K562 (cell line): Measurements from ENCODE around the gene PRIM1. TPM values are rescaled to one million over a fixed set of nuclear protein-coding genes. Genes with fewer than 3 reads are reported as not detected.

Experiments used
- CHD1 ChIP-seq: fragments of 200-600 bp; sonication (generic); IDR thresholded peaks from one replicate; pipeline ENCODE4 v1.6.1; 2012; ENCODE audit warnings: mild to moderate bottlenecking, moderate library complexity, low read length, inconsistent platforms
- E2F5 ChIP-seq: sonication (generic); formaldehyde crosslinking; IDR thresholded peaks from 2 replicates; pipeline ENCODE4 v1.8.0; 2022; ENCODE audit warnings: mild to moderate bottlenecking, missing genetic modification reagents
- ETV5 ChIP-seq: sonication (generic); formaldehyde crosslinking; IDR thresholded peaks from 2 replicates; pipeline ENCODE4 v1.4.0; 2020; ENCODE audit warnings: low read depth, mild to moderate bottlenecking, missing genetic modification reagents
- PHF8 ChIP-seq: fragments of 200-600 bp; sonication (generic); IDR thresholded peaks from 2 replicates; pipeline ENCODE4 v1.6.1; 2012; ENCODE audit warnings: mixed run types, mild to moderate bottlenecking, inconsistent platforms, low read length, moderate library complexity, borderline replicate concordance
- RHOXF2B ChIP-seq: fragments of 250-450 bp; sonication (Bioruptor Pico); conservative IDR thresholded peaks from 2 replicates; pipeline ENCODE4 v1.5.1; 2021
- SMARCB1 ChIP-seq: IDR thresholded peaks from 2 replicates; pipeline ENCODE4 v1.6.1; 2011; ENCODE audit warnings: improper control_type of control experiment, low read depth; ENCODE audit not compliant: insufficient read length
- STAT5B ChIP-seq: fragments of 250-450 bp; sonication (Bioruptor Pico); IDR thresholded peaks from 2 replicates; pipeline ENCODE4 v1.8.0; 2021; ENCODE audit warnings: mild to moderate bottlenecking, inconsistent platforms
- ZNF140 ChIP-seq: fragments of 250-450 bp; sonication (Bioruptor Pico); IDR thresholded peaks from 2 replicates; pipeline ENCODE4 v1.8.0; 2021; ENCODE audit warnings: moderate library complexity, mild to moderate bottlenecking, inconsistent platforms
- ZNF431 ChIP-seq: sonication (generic); formaldehyde crosslinking; IDR thresholded peaks from 2 replicates; pipeline ENCODE4 v1.8.0; 2022; ENCODE audit warnings: mild to moderate bottlenecking, missing genetic modification reagents
- ZNF57 ChIP-seq: fragments of 450-650 bp; formaldehyde crosslinking; IDR thresholded peaks from 2 replicates; pipeline ENCODE4 v1.4.0; 2020; ENCODE audit warnings: mild to moderate bottlenecking, moderate library complexity
- polyA plus RNA-seq, 8 experiments: library from polyadenylated mRNA; depleted of rRNA in 4 of 8; stranded (reverse) in 5 of 8; unstranded in 3 of 8; fragments of >200 nt; fragmentation: Nextera tagmentation in 2 of 8; fragmentation: Illumina TruSeq in 1 of 8; extraction: Ambion mirVana in 2 of 8; extraction: Trizol in 1 of 8; gene quantifications; 2 replicates each; pipeline versions ENCODE4 v1.2.1 to v1.2.3, GENCODE V29; 2011 to 2014; ENCODE audit warnings: inconsistent platforms in 1 of 8, missing spikeins in 1 of 8
- total RNA-seq, 7 experiments: library from RNA; depleted of rRNA in 6 of 7; stranded (reverse); fragments of >200 nt in 6 of 7; fragmentation: Illumina TruSeq in 2 of 7; extraction: Trizol in 2 of 7; gene quantifications; 2 replicates each; pipeline versions ENCODE4 v1.2.1 to v1.2.3, GENCODE V29; 2011 to 2021; ENCODE audit warnings: low replicate concordance in 1 of 7
- TF ChIP-seq, protein P1 (sequence below): sonication (generic); formaldehyde crosslinking; IDR thresholded peaks from 2 replicates; pipeline ENCODE4 v1.8.1; 2023; ENCODE audit warnings: mild to moderate bottlenecking, missing genetic modification reagents, moderate library complexity

The PRIM1 gene
- total and polyA plus RNA-seq, 9 of the 15 experiments (the other 6 are each of a cell fraction or from before 2014, with no cell fraction given) = 67.2 to 179 (median 140) TPM

- TF ChIP-seq STAT5B (no peak), PHF8 (no peak), ZNF431 (CRISPR knock-in tag) (0 out of 2 replicates have a peak, but pooled peaks have one; percentile 22), ETV5 (no peak), RHOXF2B (no peak), CHD1 (peak; percentile 74), SMARCB1 (no peak), E2F5 (CRISPR knock-in tag) (no peak), ZNF140 (CRISPR knock-in tag) (no peak), ZNF57 (CRISPR knock-in tag) (no peak)
- TF ChIP-seq, protein P1, sequence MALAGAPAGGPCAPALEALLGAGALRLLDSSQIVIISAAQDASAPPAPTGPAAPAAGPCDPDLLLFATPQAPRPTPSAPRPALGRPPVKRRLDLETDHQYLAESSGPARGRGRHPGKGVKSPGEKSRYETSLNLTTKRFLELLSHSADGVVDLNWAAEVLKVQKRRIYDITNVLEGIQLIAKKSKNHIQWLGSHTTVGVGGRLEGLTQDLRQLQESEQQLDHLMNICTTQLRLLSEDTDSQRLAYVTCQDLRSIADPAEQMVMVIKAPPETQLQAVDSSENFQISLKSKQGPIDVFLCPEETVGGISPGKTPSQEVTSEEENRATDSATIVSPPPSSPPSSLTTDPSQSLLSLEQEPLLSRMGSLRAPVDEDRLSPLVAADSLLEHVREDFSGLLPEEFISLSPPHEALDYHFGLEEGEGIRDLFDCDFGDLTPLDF (CRISPR knock-in tag) = no peak
These were observed 63.3 kb downstream of the PRIM1 start (continued) for GRCh38 chr12:56688846-56689109.
